AG20443 (cell line): Measurements from ENCODE around the gene BDKRB1.
"Not testable (repeated sequence)": the region's sequence is repeated elsewhere in the genome, so short reads cannot be mapped to it uniquely, and the experiment has no call there.

Source experiments
- DNase-seq: peaks from one replicate; pipeline ENCODE4 v3.0.0; 2012; ENCODE audit warnings: low spot score, mixed read lengths

The BDKRB1 gene

GRCh38 chr14:96235426-96235825 lies 20.6 kb upstream of the BDKRB1 start:
- no peak for DNase-seq

GRCh38 chr14:96237641-96238040 lies 18.4 kb upstream of the BDKRB1 start:
- DNase-seq, result no peak

GRCh38 chr14:96238676-96239265 lies 17.2 kb upstream of the BDKRB1 start:
- no peak for DNase-seq

- no peak for DNase-seq
Observed at GRCh38 chr14:96239711-96240141, 16.3 kb upstream of the BDKRB1 start.

GRCh38 chr14:96240641-96241040 lies 15.4 kb upstream of the BDKRB1 start:
- no peak for DNase-seq

- no peak for DNase-seq
Observed at GRCh38 chr14:96242126-96242525, 13.9 kb upstream of the BDKRB1 start.

- no peak for DNase-seq
Observed at GRCh38 chr14:96243785-96244184, 12.2 kb upstream of the BDKRB1 start.

- DNase-seq, result not testable (repeated sequence)
Observed at GRCh38 chr14:96245074-96245473, 10.9 kb upstream of the BDKRB1 start.

GRCh38 chr14:96245710-96246538 lies 10.1 kb upstream of the BDKRB1 start:
- DNase-seq, result no peak

- DNase-seq, result peak; percentile 93
Observed at GRCh38 chr14:96246539-96246847, 9.5 kb upstream of the BDKRB1 start.

- DNase-seq, result no peak
Observed at GRCh38 chr14:96247031-96247430, 9.0 kb upstream of the BDKRB1 start.

GRCh38 chr14:96249029-96249428 lies 7.0 kb upstream of the BDKRB1 start:
- DNase-seq, result peak; percentile 77

GRCh38 chr14:96250485-96250884 lies 5.5 kb upstream of the BDKRB1 start:
- DNase-seq, result no peak

GRCh38 chr14:96251656-96252155 lies 4.3 kb upstream of the BDKRB1 start:
- no peak for DNase-seq

GRCh38 chr14:96252323-96252998 lies 3.5 kb upstream of the BDKRB1 start:
- peak; percentile 86 for DNase-seq

GRCh38 chr14:96252999-96253539 lies 2.9 kb upstream of the BDKRB1 start:
- peak; percentile 82 for DNase-seq

GRCh38 chr14:96254687-96255086 lies 1.3 kb upstream of the BDKRB1 start:
- DNase-seq, result no peak

- peak; percentile 61 for DNase-seq
Observed at GRCh38 chr14:96256407-96256806, 397 bp downstream of the BDKRB1 start.

- DNase-seq, result no peak
Observed at GRCh38 chr14:96257056-96257455, 1.0 kb downstream of the BDKRB1 start.

- DNase-seq, result no peak
Observed at GRCh38 chr14:96257900-96258299, 1.9 kb downstream of the BDKRB1 start.

GRCh38 chr14:96260341-96260821 lies 4.4 kb downstream of the BDKRB1 start:
- peak; percentile 67 for DNase-seq

- DNase-seq, result no peak
Observed at GRCh38 chr14:96261053-96261452, 5.0 kb downstream of the BDKRB1 start.
